GM18511 (cell line): ENCODE data around the gene THYN1.

ENCODE experiments used
- ATAC-seq: cut with Tn5 transposase; IDR thresholded peaks from one replicate; pipeline ENCODE4 v1.9.1; 2021; ENCODE audit warnings: mild to moderate bottlenecking, moderate library complexity; ENCODE audit not compliant: unreplicated experiment

THYN1 gene

DNA sequence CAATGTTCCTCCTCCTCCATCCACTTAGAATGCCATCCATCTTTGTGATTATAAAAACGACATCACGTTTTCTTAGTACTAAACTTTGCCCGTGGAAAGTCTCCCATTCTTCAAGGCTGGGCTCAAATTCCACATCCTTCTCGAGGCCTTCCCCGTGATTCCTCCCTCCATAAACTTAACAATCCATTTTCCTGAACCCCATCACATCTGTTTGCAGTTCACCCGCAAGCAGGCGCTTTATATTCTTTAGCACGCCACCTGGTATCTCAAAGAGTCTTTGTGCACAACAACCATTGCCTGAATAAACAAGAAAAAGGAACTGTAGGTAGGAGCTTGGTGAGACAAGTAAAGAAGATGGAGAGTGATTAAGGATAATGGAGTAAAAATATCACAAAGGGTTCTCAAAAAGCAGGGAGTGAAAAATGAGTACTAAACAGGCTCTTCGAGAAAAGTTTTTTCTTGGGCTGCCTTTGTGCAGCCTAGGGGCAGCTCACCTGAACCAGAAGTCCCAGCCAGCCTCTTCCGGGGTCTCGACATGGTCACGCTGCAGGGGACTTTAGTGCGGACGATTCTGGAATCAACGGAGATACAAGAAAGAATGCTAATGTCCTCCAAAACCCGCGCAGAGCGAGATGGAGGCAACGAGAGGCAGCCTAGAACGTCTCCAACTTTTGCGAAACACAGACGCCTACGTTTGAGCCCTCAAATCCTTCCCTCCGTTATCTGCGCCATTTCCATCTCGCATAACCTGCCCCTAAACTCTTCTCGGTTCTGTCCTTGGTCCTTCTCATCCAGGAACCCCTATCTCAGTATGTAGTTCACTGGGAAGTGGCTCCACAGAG is 585 bp downstream of the THYN1 start:
- peak; percentile 42 for ATAC-seq

DNA sequence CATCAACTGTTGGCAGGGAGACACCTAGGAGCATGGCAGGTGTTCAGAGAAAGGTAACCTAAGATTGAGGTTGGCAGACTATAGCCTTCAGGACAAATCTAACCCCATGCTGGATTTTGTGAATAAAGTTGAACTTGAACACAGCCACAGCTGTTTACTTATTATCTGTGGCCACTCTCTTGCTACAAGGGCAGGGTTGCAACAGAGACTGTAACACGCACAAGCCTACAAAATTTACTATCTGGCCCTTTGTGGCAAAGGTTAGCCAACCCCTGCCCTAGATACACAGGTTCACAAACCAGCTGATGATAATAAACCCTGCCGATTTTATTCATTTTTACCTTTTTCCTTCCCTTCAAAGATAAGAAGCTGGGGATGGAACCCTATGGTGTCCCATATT is 2.5 kb downstream of the THYN1 start:
- ATAC-seq: no peak

DNA sequence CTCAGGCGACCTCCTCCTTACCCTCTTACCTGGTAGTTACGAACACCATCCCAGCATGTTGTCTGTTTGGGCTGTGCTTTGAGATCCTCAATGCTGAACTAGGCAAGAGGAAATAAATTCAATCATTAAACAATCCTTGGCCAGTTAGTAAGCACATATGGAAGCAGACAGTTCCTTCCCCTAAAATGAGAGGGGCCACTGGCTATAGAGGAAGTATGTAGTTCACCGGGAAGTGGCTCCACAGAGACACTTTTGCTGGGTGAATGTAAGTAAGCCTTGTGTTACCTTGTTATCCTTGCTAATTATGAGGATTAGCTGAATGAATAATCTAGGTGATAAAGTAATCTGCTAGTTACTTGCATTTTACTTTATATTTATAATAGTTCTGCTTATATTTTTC is 2.9 kb downstream of the THYN1 start:
- no peak for ATAC-seq

DNA sequence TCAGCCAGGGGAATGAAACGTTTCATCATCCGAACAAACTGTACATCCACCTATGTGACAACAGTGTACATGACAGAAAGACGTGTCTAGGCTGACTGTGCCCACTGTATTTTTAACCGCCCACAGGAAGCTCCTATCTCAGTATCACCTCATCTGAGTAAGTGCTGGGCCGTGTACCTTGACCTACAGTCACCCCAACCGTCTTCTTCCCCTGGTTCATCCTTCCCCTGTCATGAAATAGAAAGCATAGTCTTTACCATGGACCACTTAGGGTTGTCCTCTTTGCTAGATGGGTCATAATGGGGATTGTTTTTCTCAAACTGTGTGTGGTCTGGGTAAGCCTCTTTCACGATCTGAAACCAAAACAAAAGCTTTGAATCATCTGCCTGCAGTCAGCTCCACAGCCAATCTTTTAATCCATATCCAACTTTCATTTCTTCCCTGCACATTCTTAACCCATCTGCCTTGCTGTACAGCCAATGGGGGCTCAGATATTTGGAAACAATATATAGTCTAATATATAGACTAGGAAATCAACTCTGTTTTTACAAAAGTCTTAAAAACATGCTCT is 4.2 kb downstream of the THYN1 start:
- no peak for ATAC-seq

DNA sequence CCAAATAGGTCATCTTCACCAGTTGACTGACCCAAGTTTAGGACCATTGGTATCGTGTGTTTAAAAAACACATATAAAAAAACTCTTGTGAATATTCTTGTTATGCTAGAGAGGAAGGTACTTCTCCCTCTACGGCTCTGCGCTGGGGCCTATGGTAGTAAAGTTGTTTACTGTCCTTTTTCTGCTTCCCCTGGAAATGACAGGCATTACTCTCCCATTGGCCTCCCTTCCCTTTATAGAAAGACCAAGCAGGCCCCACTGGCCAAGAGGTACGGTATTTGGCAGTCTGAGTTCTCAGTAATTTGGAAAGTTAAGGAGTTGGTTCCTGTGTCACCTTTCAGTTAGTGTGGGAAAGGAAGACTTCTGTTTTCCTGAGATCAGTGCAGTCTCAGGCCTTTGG is 6.5 kb downstream of the THYN1 start:
- ATAC-seq: no peak

DNA sequence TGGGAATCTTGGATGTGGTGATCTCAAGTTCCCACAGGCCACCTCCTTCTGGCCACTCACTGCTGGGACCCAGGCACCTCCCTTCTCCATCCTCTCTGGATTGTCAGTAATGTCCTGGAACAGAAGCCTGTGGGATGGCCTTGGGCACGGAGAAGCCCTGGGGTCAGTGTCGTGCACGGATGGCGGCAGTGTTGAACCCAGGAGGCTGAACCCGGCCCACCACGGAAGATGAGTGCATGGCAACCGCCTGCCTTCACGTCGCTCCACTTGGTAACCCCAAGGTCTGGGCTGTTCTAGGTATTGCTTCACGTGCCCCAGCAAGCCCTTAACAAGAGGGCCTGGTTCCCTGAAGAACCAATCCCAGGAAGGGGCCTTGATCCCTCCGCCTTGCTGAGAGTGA is 7.1 kb downstream of the THYN1 start:
- ATAC-seq: no peak

DNA sequence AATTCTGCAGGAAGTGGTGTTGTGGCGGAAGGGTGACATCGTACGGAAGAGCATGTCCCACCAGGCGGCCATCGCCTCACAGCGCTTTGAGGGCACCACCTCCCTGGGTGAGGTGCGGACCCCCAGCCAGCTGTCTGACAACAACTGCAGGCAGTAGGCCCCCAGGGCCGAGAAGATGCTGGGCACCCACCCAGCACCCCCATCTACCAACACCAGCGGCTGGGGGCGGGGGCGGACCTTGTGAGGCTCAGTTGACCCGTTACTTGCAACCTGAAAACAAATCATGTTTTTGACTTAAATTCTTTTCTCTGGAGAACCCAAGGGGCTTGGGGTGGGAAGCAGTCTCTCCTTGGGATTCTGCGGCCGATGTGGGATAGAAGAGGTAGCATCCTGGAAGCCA is 7.7 kb downstream of the THYN1 start:
- ATAC-seq: no peak

DNA sequence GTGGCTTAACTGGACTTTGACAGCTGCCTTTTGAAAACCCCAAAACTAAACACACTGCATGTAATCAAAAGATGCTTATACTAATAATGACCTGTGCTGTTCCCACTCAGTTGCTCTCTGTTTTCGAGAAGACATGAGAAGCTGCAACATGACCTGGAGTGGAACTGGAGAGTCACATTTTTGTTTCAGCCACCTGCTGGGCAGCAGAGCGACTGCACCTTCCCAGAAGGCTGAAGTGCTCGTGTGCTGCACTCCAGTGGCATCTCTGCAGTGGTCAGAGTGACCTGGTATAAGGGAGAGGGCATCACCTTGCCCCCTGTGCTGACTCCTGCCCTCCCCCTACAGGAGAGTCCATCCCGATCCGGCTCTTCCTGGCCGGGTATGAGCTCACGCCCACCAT is 8.6 kb downstream of the THYN1 start:
- peak; percentile 89 for ATAC-seq

DNA sequence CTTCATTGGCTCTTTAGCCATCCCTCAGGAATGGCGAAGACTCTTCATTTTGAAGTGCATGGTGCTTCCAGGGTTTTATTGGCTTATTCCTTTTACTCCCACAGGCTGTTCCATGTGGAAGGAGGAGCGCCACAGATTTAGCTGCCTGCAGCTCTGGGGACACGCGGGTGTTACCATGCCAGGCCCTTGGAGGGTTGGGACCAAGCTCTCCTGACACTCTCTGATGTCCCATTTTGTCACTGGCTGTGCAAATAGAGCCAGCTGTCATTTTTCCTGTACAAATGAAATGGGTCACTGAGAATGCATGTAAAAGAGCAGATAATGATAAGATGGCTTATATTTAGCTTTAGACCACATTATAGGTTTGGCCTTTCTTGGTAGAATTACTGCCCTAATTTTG is 9.2 kb downstream of the THYN1 start:
- ATAC-seq: no peak

DNA sequence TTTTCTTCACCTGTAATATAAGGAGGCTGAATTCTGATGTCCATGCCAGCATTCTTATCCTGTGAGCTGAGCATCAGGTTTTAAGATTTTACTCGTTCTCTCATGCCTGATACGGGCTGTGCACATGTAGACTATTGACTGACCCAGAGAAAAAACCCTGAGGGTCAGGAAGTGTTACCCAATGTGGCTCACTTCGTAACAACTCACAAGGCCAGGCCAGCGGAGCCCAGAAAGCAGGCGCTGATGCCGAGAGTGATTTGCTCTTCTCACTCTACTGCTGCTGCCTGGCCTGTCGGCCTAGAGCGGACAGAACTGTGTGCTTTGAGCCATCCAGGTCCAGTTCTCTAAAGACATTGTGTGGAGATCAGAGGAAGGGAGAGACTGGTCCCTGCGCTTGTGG is 10.8 kb downstream of the THYN1 start:
- ATAC-seq: no peak

DNA sequence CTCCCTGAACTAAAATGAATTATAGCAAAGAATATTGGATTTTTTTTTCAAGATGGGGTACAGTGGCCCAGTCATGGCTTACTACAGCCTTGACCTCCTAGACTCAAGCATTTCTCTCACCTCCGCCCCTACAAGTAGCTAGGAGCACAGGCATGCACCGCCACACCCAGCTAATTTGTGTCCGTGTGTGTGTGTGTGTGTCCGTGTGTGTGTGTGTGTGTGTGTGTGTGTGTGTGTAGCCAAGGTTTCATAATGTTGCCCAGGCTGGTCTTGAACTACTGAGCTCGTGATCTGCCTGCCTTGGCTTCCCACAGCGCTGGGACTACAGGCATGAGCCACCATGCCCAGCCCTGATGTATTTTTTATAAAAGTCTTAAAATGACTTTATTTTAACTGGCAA is 12.6 kb downstream of the THYN1 start:
- no peak for ATAC-seq

DNA sequence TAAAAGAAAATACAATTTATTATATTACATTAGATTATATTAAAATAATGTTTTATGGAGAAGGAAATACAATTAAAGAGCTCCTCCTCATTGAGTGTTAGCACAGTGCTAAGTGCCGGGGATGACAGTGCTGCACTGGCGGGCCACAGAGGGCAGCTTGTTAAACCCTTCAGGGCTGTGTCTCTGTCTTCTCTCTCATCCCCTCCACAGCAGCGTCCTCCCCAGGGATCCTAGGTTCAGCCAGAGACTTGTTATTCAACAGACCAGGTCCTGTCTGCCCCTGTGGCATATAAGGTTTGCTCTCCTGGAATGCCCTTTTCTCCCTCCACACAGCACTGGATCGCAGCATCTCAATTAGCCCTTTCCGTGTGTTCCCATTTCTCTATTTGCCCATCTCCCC is 14.2 kb downstream of the THYN1 start:
- no peak for ATAC-seq

DNA sequence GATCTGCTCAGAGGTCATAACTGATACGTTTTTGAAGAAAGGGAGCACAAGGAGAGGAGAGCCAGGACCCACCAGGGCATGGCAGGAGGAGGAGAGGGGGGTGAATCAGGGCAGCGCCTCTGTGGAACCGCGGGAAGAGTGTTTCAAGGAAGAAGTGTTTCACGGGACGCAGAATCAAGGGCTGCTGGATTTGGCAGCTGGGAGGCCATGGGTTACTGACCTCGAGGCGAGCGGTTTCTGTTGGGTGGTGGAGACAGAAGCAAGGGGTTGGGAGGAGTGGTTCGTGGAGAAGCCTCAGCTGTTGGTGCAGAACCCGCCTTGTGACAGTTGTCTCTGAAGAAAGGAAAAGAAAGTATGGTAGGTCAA is 15.6 kb downstream of the THYN1 start:
- no peak for ATAC-seq

DNA sequence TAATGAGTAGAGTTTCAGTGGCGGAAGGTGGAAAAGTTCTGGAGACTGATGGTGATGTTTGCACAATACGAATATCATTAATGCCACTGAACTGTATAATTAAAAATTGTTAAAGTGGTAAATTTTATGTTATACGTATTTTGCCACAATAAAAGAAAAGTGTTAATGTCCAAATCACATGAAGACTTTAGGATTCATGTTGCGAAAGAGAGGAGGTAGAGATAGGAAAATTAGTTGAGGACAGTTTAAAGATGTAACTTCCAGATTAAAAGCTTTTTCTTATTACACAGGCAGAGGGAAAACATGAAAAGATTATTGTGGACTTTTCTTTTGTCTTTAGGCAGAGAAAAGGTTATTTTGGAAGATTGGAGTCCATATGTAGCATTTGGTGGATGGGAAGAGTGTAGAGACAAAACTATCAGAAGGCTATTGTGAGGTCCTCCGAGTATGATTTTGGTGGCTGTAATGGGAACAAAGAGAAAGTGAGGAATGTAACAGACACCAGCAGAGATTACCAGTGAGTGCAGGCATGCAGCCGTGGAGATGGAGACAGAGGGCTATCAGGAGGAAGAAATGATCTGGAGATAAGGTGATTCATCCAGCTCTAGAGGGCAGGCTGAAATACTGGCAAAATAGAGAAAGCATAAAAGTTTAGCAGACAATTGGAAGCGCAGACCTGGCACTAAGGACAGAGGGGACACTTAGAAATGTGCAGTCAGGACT is 16.2 kb downstream of the THYN1 start:
- no peak for ATAC-seq

DNA sequence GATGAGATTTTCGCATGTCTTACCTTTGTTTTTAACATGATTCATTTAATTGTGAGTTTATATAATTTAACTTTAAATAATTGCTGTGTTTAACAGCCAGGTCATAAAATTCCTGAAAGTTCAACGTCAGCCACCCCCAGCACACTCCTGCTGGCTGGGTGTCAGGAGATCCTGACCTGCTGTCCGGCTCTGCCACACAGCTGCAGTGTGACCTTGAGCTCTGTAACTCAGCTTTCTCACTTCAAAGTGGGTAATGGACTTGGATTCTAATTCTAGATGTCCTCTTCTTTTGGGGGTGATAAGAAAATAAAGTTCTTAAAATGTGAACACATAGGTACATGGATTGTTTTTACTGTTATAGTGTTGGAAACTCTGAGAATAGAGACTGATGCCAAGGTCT is 17.8 kb downstream of the THYN1 start:
- no peak for ATAC-seq

DNA sequence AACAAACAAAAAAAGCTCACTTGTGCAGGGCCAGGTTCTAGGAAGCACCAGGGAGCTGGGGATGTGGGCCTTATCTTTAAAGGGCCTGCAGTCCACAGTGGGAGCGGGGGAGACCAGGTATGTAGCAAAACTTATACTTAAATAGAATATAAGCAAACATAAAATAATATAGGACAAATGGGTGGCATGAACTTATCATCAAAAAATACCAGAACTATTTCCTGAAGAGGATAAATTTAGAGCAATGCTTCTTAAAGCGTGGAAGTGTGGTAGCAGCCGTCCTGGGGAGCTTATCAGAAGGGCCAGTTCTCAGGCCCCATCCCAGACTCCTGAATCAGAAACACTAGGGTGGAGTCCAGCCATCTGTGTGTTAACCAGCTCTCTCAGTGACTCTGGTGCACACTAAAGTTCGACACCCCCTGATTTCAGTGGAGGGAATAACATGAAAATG is 19.4 kb downstream of the THYN1 start:
- ATAC-seq: no peak

DNA sequence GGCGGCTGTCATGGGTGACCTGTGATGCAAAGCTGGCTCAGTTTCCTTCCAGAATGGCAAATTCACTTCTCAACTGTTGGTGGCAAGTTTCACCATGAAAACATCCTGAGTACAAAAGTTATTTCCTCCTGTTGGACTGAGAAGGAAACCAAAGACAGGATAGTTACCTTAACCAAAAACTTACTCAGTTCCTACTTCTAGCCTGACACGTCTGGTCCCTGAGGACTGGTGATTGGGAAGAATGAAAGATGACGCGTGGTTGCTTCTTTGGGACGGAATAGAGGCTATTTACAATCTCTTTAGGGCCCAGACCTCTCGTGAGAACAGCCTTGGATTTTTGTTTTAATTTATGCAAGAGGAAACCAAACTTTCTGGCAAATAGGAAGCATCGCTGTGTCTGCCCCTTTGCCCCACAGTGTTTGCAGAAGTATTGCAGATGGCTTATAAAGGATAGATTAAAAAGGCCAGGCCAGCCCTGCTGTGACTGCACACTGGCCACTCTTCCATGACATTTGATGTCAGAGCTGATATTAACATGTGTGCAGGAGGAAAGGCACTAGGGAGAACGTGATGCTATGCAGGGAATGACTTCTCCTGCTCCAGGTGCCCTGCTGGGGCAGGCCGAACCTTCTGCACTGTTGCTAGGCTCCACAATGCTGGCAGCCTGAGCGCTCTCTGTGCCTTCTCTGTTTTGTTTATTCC is 21.0 kb downstream of the THYN1 start:
- ATAC-seq: peak; percentile 30

DNA sequence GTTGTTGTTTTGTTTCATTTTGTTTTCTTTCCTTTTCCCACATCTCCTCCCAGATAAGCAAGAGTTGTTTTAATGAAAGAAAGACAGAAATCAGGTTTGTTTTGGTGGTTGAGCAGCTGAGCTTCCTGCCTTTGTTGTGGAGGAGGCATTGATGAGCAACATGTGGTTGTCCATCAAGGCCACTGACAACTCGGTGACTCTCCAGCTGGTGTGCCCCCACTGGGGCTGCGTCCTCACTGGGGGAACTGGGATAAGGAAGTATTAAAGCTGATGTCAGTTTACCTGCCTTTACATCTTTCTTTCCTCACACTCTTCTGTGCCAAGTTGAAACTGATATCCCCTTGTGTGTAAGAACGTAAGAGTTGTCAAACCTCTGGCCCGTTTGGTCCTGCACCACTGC is 22.8 kb downstream of the THYN1 start:
- no peak for ATAC-seq

DNA sequence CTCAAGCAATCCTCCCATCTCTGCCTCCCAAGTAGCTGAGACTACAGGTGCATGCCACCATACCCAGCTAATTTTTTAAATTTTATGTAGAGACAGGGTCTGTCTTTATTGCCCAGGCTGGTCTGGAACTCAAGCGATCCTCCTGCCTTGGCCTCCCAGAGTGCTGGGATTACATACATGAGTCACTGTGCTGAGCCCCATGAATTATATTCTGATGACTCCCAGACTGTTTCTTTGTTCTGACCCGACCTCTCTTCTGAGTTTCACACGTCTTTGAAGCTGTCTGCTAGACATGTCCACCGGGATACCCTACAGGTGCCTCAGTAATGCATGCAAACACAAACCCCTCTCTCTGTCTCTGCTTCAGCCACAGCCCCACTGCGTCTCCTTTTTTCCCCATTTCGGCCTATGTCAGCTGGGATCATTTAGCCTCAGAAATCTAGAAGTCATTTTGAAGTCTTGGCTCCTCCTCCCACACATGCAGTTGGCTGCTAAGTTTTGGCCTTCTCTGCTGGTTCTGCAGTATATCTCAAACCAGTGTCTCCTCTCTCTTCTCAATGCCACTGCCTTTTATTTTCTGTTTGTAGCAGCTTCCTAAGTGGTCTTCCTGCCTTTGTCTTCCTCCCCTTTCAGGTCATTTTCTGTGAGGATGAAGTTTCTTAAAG is 23.9 kb downstream of the THYN1 start:
- no peak for ATAC-seq

DNA sequence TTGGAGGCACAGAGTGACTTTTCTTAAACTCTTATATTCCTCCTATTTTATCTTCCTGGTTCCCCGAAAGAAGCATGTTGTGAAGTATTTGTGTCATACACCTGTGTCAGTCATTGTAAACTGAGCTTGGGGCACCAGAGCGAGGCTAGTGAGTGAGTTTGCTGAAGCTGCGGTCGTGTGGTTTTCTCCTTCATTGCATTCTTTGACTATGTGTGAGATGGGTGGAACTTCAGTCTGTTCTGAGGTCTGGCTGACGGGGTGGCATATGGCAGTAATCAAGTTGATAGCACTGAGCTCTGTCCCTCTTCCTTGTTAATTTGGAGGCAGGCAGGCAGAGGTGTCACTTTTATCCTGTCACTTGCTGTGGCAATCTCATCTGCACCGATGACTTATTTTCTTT is 24.5 kb downstream of the THYN1 start:
- ATAC-seq: peak; percentile 58

DNA sequence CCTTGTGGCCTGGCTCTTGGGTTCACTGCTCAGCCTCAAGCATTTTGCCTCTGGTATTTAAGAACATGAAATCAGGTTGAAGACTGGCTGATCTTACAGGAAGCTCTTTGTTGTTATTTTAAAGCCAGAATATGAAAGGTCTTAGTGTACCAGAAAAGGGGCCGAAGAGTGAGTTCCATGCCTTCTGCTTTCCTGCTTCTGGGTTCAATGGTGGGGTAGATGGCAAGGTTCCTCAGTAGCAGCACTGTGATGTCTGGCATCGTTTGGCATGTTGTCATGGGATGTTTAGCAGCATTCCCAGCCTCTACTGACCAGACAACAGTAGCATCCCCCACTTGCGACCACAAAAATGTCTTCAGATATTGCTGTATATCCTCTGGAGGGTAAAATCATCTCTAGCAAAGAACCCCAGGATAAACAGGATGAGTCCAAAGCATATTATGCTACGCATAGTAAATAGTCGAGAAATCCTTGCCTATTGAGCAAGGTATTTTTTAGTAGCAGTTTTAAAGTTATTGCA is 26.3 kb downstream of the THYN1 start:
- ATAC-seq: no peak
